Testis (tissue), 3 donors: ENCODE data around the gene ARL8A. TPM values are rescaled to one million over a fixed set of nuclear protein-coding genes. Genes with fewer than 3 reads are reported as not detected.
A peak's percentile ranks its signal among the peaks of the same experiment; 100 is the strongest.
"Not testable (repeated sequence)": the region's sequence is repeated elsewhere in the genome, so short reads cannot be mapped to it uniquely, and the experiment has no call there.

ENCODE experiments used
- DNase-seq: peaks from one replicate; pipeline ENCODE4 v3.0.0-alpha.2; 2019
- H3K27ac ChIP-seq, 2 donors: fragments of 200-600 bp; sonication (generic); one replicate each; pipeline ENCODE4 v1.5.1; 2019
- H3K27me3 ChIP-seq: fragments of 200-600 bp; sonication (generic); one replicate; pipeline ENCODE4 v1.5.1; 2019
- H3K36me3 ChIP-seq: fragments of 200-600 bp; sonication (generic); one replicate; pipeline ENCODE4 v1.5.1; 2017; ENCODE audit warnings: low read depth; ENCODE audit errors: missing control alignments
- H3K4me1 ChIP-seq: fragments of 200-600 bp; sonication (generic); one replicate; pipeline ENCODE4 v1.5.1; 2019
- H3K4me3 ChIP-seq, 2 donors: fragments of 200-600 bp; sonication (generic); one replicate each; pipeline ENCODE4 v1.5.1; 2017 to 2019
- H3K9me3 ChIP-seq: fragments of 200-600 bp; sonication (generic); one replicate; pipeline ENCODE4 v1.5.1; 2017
- CTCF ChIP-seq, 3 experiments: fragments of 450-650 bp in 2 of 3; fragments of 200-600 bp in 1 of 3; sonication (generic) in 1 of 3; IDR thresholded peaks; one replicate each; pipeline ENCODE4 v1.5.1; 2016 to 2019; ENCODE audit warnings: antibody characterized with exemption in 3 of 3, mild to moderate bottlenecking in 2 of 3, moderate library complexity in 1 of 3
- POLR2A ChIP-seq: fragments of 450-650 bp; IDR thresholded peaks from one replicate; pipeline ENCODE4 v1.6.1; 2017; ENCODE audit warnings: antibody characterized with exemption, mild to moderate bottlenecking, moderate library complexity
- WGBS, 2 donors: methylation state at CpG; one replicate each; pipeline ENCODE4 v1.1.5; 2018; 5-methylcytosine and 5-hydroxymethylcytosine counted together
- intact Hi-C: fragments of 100-400 bp; cut with DNase I; formaldehyde crosslinking; loops from one replicate; pipeline ENCODE4 v1.15.1; 2023; ENCODE audit warnings: low total_unique reads
- polyA plus RNA-seq: library from polyadenylated mRNA; stranded (reverse); fragments of 350-450 nt; fragmentation: Illumina TruSeq; extraction: RNeasy Lipid Tissue Mini Kit (QIAGEN cat#74804); gene quantifications from one replicate; pipeline ENCODE4 v1.2.3, GENCODE V29; 2014; ENCODE audit warnings: low read depth, low replicate concordance; ENCODE audit not compliant: insufficient read depth
- total RNA-seq, 2 donors: library from RNA; depleted of rRNA; stranded (reverse); fragments of >200 nt; gene quantifications; one replicate each; pipeline ENCODE4 v1.2.3, GENCODE V29; 2016

Gene ARL8A
- total and polyA plus RNA-seq, 3 donors from 2014 or later, result 46.9 to 80.8 (median 63.9) TPM

- no peak for TF ChIP-seq POLR2A
- TF ChIP-seq CTCF (IDR thresholded peaks at IDR 0.05), result no peak
- 52 to 92% methylated on average over 2 of the region's 2 CpGs for WGBS, 2 donors
- H3K27ac ChIP-seq, result no peak overlapping the region
Observed at GRCh38 chr1:202113690-202114300, 30.7 kb downstream of the ARL8A start.

GRCh38 chr1:202112859-202113689, 31.5 kb downstream of the ARL8A start:
- 4 to 17% methylated on average over 3 to 5 of the region's 5 CpGs for WGBS, 2 donors
- intact Hi-C loops, result no loop called here
- no peak overlapping the region for H3K4me3 ChIP-seq

More at GRCh38 chr1:202113690-202114300, 30.7 kb downstream of the ARL8A start:
- Histone ChIP-seq H3K9me3 (no peaks in the 10 kb centered on the region), H3K4me1 (peaks cover 12% of the 10 kb centered on the region), H3K27me3 (no peaks in the 10 kb centered on the region), H3K36me3 (no peaks in the 10 kb centered on the region), H3K4me3 (no peak overlapping the region)
- intact Hi-C loops, result no loop called here
- no peak for DNase-seq

GRCh38 chr1:202111589-202111988, 32.9 kb downstream of the ARL8A start:
- H3K36me3 ChIP-seq, DNase-seq, H3K27ac ChIP-seq, intact Hi-C loops, H3K9me3 ChIP-seq, H3K27me3 ChIP-seq, H3K4me3 ChIP-seq: not testable (repeated sequence)
- WGBS, 2 donors, result 84 to 87% methylated on average over 7 of the region's 7 CpGs
- peaks cover 34% of the 10 kb centered on the region for H3K4me1 ChIP-seq

More at GRCh38 chr1:202112859-202113689, 31.5 kb downstream of the ARL8A start:
- no peaks in the 10 kb centered on the region for H3K9me3 ChIP-seq
- no peaks in the 10 kb centered on the region for H3K36me3 ChIP-seq
- TF ChIP-seq POLR2A, result no peak
- TF ChIP-seq CTCF (IDR thresholded peaks at IDR 0.05), result no peak
- no peak overlapping the region for H3K27ac ChIP-seq
- H3K27me3 ChIP-seq, result no peaks in the 10 kb centered on the region
- peaks cover 20% of the 10 kb centered on the region for H3K4me1 ChIP-seq
- DNase-seq, result no peak

GRCh38 chr1:202110977-202111376, 33.6 kb downstream of the ARL8A start:
- WGBS, 2 donors, result 67 to 80% methylated on average over 3 of the region's 3 CpGs
- intact Hi-C loops, result no loop called here
- Histone ChIP-seq H3K27me3 (no peaks in the 10 kb centered on the region), H3K4me1 (peaks cover 38% of the 10 kb centered on the region), H3K9me3 (no peaks in the 10 kb centered on the region), H3K4me3 (no peak overlapping the region), H3K27ac (no peak overlapping the region), H3K36me3 (no peaks in the 10 kb centered on the region)
- no peak for TF ChIP-seq CTCF (IDR thresholded peaks at IDR 0.05)
- no peak for TF ChIP-seq POLR2A
- no peak for DNase-seq

GRCh38 chr1:202107801-202108731, 36.5 kb downstream of the ARL8A start:
- DNase-seq, result peak; percentile 79
- Histone ChIP-seq H3K4me1 (peaks cover 31% of the 10 kb centered on the region), H3K4me3 (no peak overlapping the region), H3K27me3 (no peaks in the 10 kb centered on the region), H3K27ac (no peak overlapping the region), H3K36me3 (no peaks in the 10 kb centered on the region), H3K9me3 (no peaks in the 10 kb centered on the region)
- TF ChIP-seq POLR2A (no peak), CTCF (IDR thresholded peaks at IDR 0.05) (no peak)
- WGBS, 2 donors, result 62 to 77% methylated on average over 12 to 13 of the region's 13 CpGs
- intact Hi-C loops, result no loop called here
